ENCODE results near the gene TRAF3IP3.

GRCh38 chr1:209758400-209758799 lies 2.5 kb downstream of the TRAF3IP3 start:
- no peak for TF ChIP-seq POLR2A (IDR thresholded peaks at IDR 0.05)
- no peak for TF ChIP-seq CTCF (IDR thresholded peaks at IDR 0.05)
